ENCODE measurements around the gene RHEX.
"Not testable (repeated sequence)": the region's sequence is repeated elsewhere in the genome, so short reads cannot be mapped to it uniquely, and the experiment has no call there.

Gene RHEX

GRCh38 chr1:206030714-206031113 is 22.3 kb upstream of the RHEX start:
- DNase-seq (ENCODE audit: low spot score), result peak; percentile 51

GRCh38 chr1:206032380-206033140 is 20.4 kb upstream of the RHEX start:
- DNase-seq (ENCODE audit: low spot score), result no peak

- DNase-seq (ENCODE audit: low spot score), result no peak
These were observed 17.9 kb upstream of the RHEX start for GRCh38 chr1:206035027-206035426.

- no peak for DNase-seq (ENCODE audit: low spot score)
These were observed 16.1 kb upstream of the RHEX start for GRCh38 chr1:206036663-206037455.

- no peak for DNase-seq (ENCODE audit: low spot score)
These were observed 15.4 kb upstream of the RHEX start for GRCh38 chr1:206037581-206037980.

GRCh38 chr1:206039046-206039973 is 13.7 kb upstream of the RHEX start:
- no peak for DNase-seq (ENCODE audit: low spot score)

- DNase-seq (ENCODE audit: low spot score), result no peak
These were observed 12.6 kb upstream of the RHEX start for GRCh38 chr1:206040328-206040727.

GRCh38 chr1:206041640-206042039 is 11.3 kb upstream of the RHEX start:
- no peak for DNase-seq (ENCODE audit: low spot score)

GRCh38 chr1:206047271-206047670 is 5.7 kb upstream of the RHEX start:
- DNase-seq (ENCODE audit: low spot score), result no peak

GRCh38 chr1:206048582-206048981 is 4.4 kb upstream of the RHEX start:
- no peak for DNase-seq (ENCODE audit: low spot score)

GRCh38 chr1:206049293-206049692 is 3.7 kb upstream of the RHEX start:
- no peak for DNase-seq (ENCODE audit: low spot score)

- no peak for DNase-seq (ENCODE audit: low spot score)
These were observed 2.9 kb upstream of the RHEX start for GRCh38 chr1:206049919-206050600.

GRCh38 chr1:206050655-206051235 is 2.2 kb upstream of the RHEX start:
- no peak for DNase-seq (ENCODE audit: low spot score)

GRCh38 chr1:206052231-206052865 is 625 bp upstream of the RHEX start:
- not testable (repeated sequence) for DNase-seq (ENCODE audit: low spot score)

- DNase-seq (ENCODE audit: low spot score), result not testable (repeated sequence)
These were observed 643 bp downstream of the RHEX start for GRCh38 chr1:206053616-206054015.

- not testable (repeated sequence) for DNase-seq (ENCODE audit: low spot score)
These were observed 2.2 kb downstream of the RHEX start for GRCh38 chr1:206055069-206055625.

GRCh38 chr1:206055639-206056323 is 2.8 kb downstream of the RHEX start:
- not testable (repeated sequence) for DNase-seq (ENCODE audit: low spot score)

- not testable (repeated sequence) for DNase-seq (ENCODE audit: low spot score)
These were observed 5.4 kb downstream of the RHEX start for GRCh38 chr1:206058289-206058926.

- no peak for DNase-seq (ENCODE audit: low spot score)
These were observed 5.9 kb downstream of the RHEX start for GRCh38 chr1:206058927-206059292.

Measured in AG08396 (cell line).